Spleen (tissue), 11 donors: ENCODE measurements around the gene DOCK1. TPM values are rescaled to one million over a fixed set of nuclear protein-coding genes. Genes with fewer than 3 reads are reported as not detected.

Experiments
- DNase-seq: peaks from one replicate; pipeline ENCODE4 v3.0.0-alpha.2; 2020
- H3K27ac ChIP-seq, 8 donors: fragments of 200-600 bp; sonication (generic) in 7 of 8; 1 replicate in 4 of 8; 2 replicates in 4 of 8; pipeline versions ENCODE4 v1.5.0 to v1.8.0; 2016 to 2021; ENCODE audit warnings: inconsistent platforms in 4 of 8, mild to moderate bottlenecking in 4 of 8, moderate library complexity in 1 of 8
- H3K27me3 ChIP-seq, 7 donors: fragments of 200-600 bp; sonication (generic) in 6 of 7; replicated peaks in 1 of 7; 1 replicate in 4 of 7; 2 replicates in 3 of 7; pipeline versions ENCODE4 v1.5.0 to v1.8.0; 2016 to 2021; ENCODE audit warnings: inconsistent platforms in 3 of 7, mild to moderate bottlenecking in 1 of 7
- H3K36me3 ChIP-seq, 6 donors: fragments of 200-600 bp; sonication (generic) in 5 of 6; 1 replicate in 4 of 6; 2 replicates in 2 of 6; pipeline versions ENCODE4 v1.5.0 to v1.8.0; 2016 to 2021; ENCODE audit warnings: inconsistent platforms in 2 of 6
- H3K4me1 ChIP-seq, 6 donors: fragments of 200-600 bp; sonication (generic) in 5 of 6; 1 replicate in 3 of 6; 2 replicates in 3 of 6; pipeline versions ENCODE4 v1.5.0 to v1.8.0; 2016 to 2021; ENCODE audit warnings: inconsistent platforms in 3 of 6
- H3K4me3 ChIP-seq, 8 donors: fragments of 200-600 bp; sonication (generic) in 7 of 8; 1 replicate in 4 of 8; 2 replicates in 4 of 8; pipeline versions ENCODE4 v1.5.0 to v1.8.0; 2016 to 2021; ENCODE audit warnings: inconsistent platforms in 4 of 8, mild to moderate bottlenecking in 4 of 8, moderate library complexity in 2 of 8
- H3K9me3 ChIP-seq, 8 donors: fragments of 200-600 bp; sonication (generic) in 7 of 8; 1 replicate in 4 of 8; 2 replicates in 4 of 8; pipeline versions ENCODE4 v1.5.0 to v1.8.0; 2016 to 2021; ENCODE audit warnings: inconsistent platforms in 4 of 8
- CTCF ChIP-seq, 11 experiments: fragments of 200-600 bp in 7 of 11; fragments of 450-650 bp in 4 of 11; sonication (generic) in 4 of 11; IDR thresholded peaks in 8 of 11; conservative IDR thresholded peaks in 3 of 11; 1 replicate in 7 of 11; 2 replicates in 4 of 11; pipeline versions ENCODE4 v1.4.0 to v1.8.0; 2016 to 2021; ENCODE audit warnings: antibody characterized with exemption in 11 of 11, inconsistent platforms in 4 of 11, mild to moderate bottlenecking in 1 of 11
- POLR2A ChIP-seq, 3 donors: fragments of 450-650 bp; IDR thresholded peaks; one replicate each; pipeline ENCODE4 v1.5.1; 2017; ENCODE audit warnings: antibody characterized with exemption in 3 of 3, mild to moderate bottlenecking in 1 of 3
- POLR2AphosphoS5 ChIP-seq, 3 donors: sonication (generic); formaldehyde crosslinking; IDR thresholded peaks; one replicate each; pipeline ENCODE4 v1.5.1; 2017; ENCODE audit warnings: antibody characterized with exemption in 3 of 3
- WGBS, 5 donors: extraction: QIAGEN DNeasy Blood & Tissue Kit in 3 of 5; methylation state at CpG; one replicate each; pipeline versions ENCODE4 v1.1.5 to v1.1.7; 2013 to 2018; 5-methylcytosine and 5-hydroxymethylcytosine counted together
- intact Hi-C: fragments of 100-400 bp; cut with DNase I; formaldehyde crosslinking; loops from one replicate; pipeline ENCODE4 v1.15.0; 2023; ENCODE audit warnings: low total_unique reads
- polyA plus RNA-seq, 3 donors: library from polyadenylated mRNA; stranded (reverse); fragments of 200-250 nt; gene quantifications; one replicate each; pipeline ENCODE4 v1.2.1, GENCODE V29; 2013
- total RNA-seq, 7 donors: library from RNA; depleted of rRNA in 3 of 7; stranded (reverse); fragments of >200 nt in 3 of 7; fragmentation: NEBNext Ultra II Directional in 4 of 7; extraction: Animal tissue kit (Norgen Biotek cat#: 25700) in 4 of 7; gene quantifications; one replicate each; pipeline versions ENCODE4 v1.1.0 to v1.2.1, GENCODE V29; 2016 to 2021
- donor health status: healthy with polysubstance abuse.
- donor health status: DM: no; HTN: no; CAD: no; lungs with moderate emphysema.
- donor health status: DM: no; HTN: no; CAD: no.
- donor health status: Bipolar disorder and iron deficiency.
- donor health status: healthy.
- donor health status: DM: no; HTN: no; CAD: no.
- donor health status: DM: yes; HTN: yes; CAD: no.

DOCK1 gene
- total and polyA plus RNA-seq, 10 donors, result 2.2 to 40.5 (median 25.1) TPM

- no peak overlapping the region for H3K27ac ChIP-seq
- H3K27me3 ChIP-seq, result peaks cover 0 to 46% (median 13%) of the 10 kb centered on the region in 7 donors
- peaks cover 0 to 23% (median 4%) of the 10 kb centered on the region in 6 donors for H3K4me1 ChIP-seq
- DNase-seq, result no peak
- peaks cover 0 to 5% (median 3%) of the 10 kb centered on the region in 8 donors for H3K9me3 ChIP-seq
- intact Hi-C loops, result no loop called here
- no peak for TF ChIP-seq POLR2AphosphoS5 (IDR thresholded peaks at IDR 0.05)
- TF ChIP-seq CTCF (IDR thresholded peaks at IDR 0.05 in 8 of 11, conservative IDR thresholded peaks at IDR 0.05 in 3 of 11), result no peak
- TF ChIP-seq POLR2A (IDR thresholded peaks at IDR 0.05), result no peak
- 6 to 17% (median 10%) methylated on average over 10 of the region's 10 CpGs for WGBS, 5 donors
- peak overlapping the region in 7 of 8 donors; percentile 43 to 75 (median 61) for H3K4me3 ChIP-seq
- H3K36me3 ChIP-seq, result no peaks in the 10 kb centered on the region
Measured at GRCh38 chr10:126904516-126904817, 761 bp upstream of the DOCK1 start.

- peak; percentile 70 for DNase-seq
- intact Hi-C loops, result no loop called here
- peaks cover 0 to 46% (median 13%) of the 10 kb centered on the region in 7 donors for H3K27me3 ChIP-seq
- H3K4me3 ChIP-seq, result peak overlapping the region; percentile 46 to 75 (median 58)
- H3K4me1 ChIP-seq, result peaks cover 0 to 23% (median 4%) of the 10 kb centered on the region in 6 donors
- WGBS, 5 donors, result 33 to 53% (median 36%) methylated on average over 25 to 84 of the region's 84 CpGs
- H3K27ac ChIP-seq, result peak overlapping the region in 7 of 8 donors; percentile 51 to 81 (median 70)
- no peaks in the 10 kb centered on the region for H3K36me3 ChIP-seq
- TF ChIP-seq POLR2AphosphoS5 (IDR thresholded peaks at IDR 0.05), result no peak
- no peak for TF ChIP-seq CTCF (IDR thresholded peaks at IDR 0.05 in 8 of 11, conservative IDR thresholded peaks at IDR 0.05 in 3 of 11)
- no peak for TF ChIP-seq POLR2A (IDR thresholded peaks at IDR 0.05)
- H3K9me3 ChIP-seq, result no peaks in the 10 kb centered on the region
Measured at GRCh38 chr10:126905776-126906703, 812 bp downstream of the DOCK1 start.

GRCh38 chr10:126906704-126907422 is 1.6 kb downstream of the DOCK1 start:
- no peak for TF ChIP-seq POLR2A (IDR thresholded peaks at IDR 0.05)
- TF ChIP-seq CTCF (IDR thresholded peaks at IDR 0.05 in 8 of 11, conservative IDR thresholded peaks at IDR 0.05 in 3 of 11), result no peak
- no peak for TF ChIP-seq POLR2AphosphoS5 (IDR thresholded peaks at IDR 0.05)
- intact Hi-C loops, result no loop called here
- peak; percentile 57 for DNase-seq
- no peaks in the 10 kb centered on the region for H3K36me3 ChIP-seq
- no peaks in the 10 kb centered on the region for H3K9me3 ChIP-seq
- WGBS, 5 donors, result 88 to 96% (median 93%) methylated on average over 11 to 14 of the region's 14 CpGs
- peaks cover 0 to 23% (median 4%) of the 10 kb centered on the region in 6 donors for H3K4me1 ChIP-seq
- H3K27me3 ChIP-seq, result peaks cover 0 to 46% (median 13%) of the 10 kb centered on the region in 7 donors
- H3K27ac ChIP-seq, result no peak overlapping the region
- H3K4me3 ChIP-seq, result peak overlapping the region in 6 of 8 donors; percentile 48 to 75 (median 58)
